ENCODE measurements around the gene PCSK9. TPM values are rescaled to one million over a fixed set of nuclear protein-coding genes. Genes with fewer than 3 reads are reported as not detected.
A peak's percentile ranks its signal among the peaks of the same experiment; 100 is the strongest.
"Not testable (repeated sequence)": the region's sequence is repeated elsewhere in the genome, so short reads cannot be mapped to it uniquely, and the experiment has no call there.

Gene PCSK9
- total RNA-seq, 1 donor from 2014 or later, result not detected

DNA sequence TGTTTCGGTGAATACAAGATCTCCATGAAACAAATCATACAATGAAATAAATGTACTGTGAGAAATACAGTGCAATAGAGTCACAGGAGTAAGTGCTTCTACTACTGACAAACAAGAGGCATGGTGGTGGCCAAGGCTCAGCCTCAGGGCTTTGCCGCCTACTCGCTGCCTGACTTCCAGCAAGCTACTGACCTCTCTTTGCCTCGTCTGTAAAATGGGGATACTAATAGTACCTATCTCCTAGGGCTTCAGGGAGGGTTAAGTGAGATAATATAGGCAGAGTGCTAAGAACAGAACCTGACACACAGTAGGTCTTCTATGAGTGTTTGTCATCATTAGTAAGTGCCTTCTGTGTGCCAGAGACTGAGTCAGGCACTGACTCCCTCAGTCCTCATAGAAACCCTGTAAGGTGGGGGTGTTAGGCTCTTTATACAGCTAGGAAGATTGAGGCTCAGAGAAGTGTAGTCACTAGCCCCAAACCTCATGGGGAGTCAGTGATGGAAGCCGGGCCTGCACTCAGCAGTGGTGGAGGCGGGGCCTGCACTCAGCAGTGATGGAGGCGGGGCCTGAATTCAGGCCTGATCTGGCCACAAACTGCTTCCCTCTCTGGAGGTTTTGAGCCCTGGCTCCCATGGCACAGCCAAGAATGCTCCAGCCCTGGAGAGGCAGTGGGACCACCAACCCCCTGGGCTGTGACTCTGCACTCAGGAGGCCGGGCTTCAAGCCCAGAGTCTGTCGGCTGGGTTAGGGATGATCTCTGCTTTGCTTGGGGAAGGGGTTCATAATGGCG, 33.8 kb upstream of the PCSK9 start:
- intact Hi-C loops (cut with DNase I), result no loop called here

DNA sequence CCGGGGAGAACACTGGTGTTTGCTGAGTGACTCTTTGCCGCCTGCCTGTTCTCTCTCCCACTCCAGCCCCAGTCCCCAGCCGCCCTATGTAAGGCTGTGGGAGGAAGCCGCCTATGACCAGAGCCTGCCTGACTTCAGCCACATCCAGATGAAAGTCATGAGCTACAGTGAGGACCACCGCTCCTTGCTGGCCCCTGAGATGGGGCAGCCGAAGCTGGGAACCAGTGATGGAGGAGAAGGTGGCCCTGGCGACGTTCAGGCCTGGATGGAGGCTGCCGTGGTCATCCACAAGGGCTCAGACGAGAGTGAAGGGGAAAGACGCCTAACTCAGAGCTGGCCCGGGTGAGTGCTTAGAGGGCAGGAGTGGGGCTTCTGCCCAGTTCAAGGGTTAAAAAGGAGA, 32.4 kb upstream of the PCSK9 start:
- DNase-seq (ENCODE audit: low spot score), result no peak
- intact Hi-C loops (cut with DNase I), result no loop called here

More for the DNA sequence above, 33.8 kb upstream of the PCSK9 start:
- DNase-seq (ENCODE audit: low spot score), result no peak

DNA sequence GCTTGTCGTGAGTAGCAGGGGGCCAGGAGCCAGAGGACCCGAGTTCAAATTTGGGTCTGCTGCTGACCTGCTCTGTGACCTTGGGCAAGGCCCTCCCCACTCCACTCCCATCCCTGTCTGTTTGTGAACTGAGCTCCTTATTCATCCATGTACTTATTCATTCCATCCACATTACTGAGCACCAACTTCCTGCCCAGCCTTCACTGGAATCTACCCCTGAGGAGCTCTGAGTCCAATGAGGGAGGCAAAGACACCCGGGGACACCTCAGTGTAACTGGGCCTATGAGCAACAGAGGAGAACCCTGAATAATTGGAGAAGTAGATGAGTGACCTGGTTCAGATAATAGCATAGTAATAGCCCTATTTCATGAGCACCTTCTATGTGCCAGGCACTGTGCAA, 31.7 kb upstream of the PCSK9 start:
- intact Hi-C loops (cut with DNase I), result no loop called here
- no peak for DNase-seq (ENCODE audit: low spot score)

DNA sequence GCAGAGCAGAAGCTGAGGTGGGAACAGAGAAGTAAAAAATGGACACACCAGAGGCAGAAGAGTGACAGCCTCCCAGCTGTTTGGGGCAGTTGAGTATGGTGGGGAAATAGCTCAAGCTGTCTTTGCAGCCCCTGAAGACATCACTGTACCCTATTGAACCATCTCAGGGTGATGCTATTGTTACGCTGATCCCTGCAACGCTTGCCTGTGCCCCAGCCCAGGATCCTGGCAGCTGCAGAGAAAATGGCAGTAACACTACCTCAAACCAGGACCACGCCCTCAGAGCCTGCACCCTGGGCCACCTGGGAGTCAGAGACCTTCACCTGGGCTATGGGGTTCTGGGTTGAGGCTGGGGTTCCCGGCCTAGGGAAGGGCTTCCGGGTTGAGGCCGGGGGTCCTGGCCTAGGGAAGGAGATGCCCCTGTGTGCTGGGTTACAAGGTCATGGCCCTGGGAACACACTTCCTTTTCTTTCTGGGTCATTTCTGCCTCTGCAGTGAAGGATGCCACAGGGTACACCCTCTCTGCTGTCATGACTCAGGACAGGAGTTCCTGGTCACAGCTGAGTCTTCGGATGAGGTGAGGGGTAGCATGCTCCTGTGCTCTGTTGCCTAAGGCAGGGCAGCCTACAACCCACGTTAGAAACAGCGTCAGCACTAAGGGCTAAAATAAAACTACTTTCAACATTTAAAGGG, 29.0 kb upstream of the PCSK9 start:
- intact Hi-C loops (cut with DNase I), result no loop called here
- DNase-seq (ENCODE audit: low spot score), result no peak

DNA sequence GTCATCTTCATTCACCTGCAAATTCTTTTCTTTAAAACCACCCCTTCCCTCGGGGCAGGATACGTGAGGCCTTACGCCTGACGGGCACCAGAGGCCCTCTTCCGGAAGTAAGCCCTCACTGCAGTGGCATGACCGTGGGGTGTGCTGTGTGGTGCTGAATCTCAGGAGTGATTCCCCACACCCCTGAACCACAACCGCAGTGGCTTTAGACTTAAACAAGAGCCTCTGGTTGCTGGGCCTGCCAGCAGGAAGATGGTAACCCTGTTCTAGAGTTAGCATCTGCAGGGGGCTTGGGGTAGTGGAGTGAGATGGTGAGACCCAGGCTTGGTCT, 28.5 kb upstream of the PCSK9 start:
- no peak for DNase-seq (ENCODE audit: low spot score)
- intact Hi-C loops (cut with DNase I), result no loop called here

DNA sequence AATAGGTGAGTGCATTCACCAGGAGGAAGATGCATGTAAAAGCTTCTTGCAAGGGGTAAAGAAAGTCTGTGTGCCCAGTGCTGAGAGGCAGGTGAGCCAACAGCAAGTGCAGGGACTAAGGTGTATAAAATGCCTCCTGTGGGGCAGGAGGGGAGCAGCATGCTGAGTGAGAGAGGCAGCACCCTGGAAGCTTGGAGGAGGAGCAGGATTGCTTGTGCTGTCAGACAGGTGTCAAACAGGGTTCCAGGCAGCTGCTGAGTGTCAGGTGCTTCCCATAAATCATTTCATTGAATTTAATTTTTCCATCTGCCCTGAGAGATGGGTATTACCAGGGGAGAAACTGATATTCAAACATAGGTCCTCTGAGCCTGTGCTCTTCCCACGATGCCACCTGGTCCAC, 26.7 kb upstream of the PCSK9 start:
- intact Hi-C loops (cut with DNase I), result no loop called here

DNA sequence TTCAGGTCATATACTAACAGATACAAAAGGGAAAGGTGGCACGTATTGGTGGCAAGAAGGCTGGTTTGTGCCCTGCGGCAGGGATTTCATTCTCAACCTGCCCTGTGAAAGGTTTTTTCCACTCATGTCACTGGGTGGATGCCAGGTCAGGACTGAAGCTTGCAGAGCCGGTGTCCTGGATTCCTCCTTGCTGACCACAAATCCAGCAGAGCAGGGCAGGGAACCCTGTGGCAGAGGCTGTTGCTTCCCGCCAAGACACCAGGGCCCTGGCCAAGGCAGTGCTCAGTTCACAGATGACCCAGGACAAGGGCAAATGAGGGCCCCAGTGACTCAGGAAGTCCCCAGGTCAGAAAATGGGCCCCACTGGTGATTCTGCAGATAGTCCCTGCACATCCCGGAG, 24.2 kb upstream of the PCSK9 start:
- no peak for DNase-seq (ENCODE audit: low spot score)
- intact Hi-C loops (cut with DNase I), result no loop called here

More for the DNA sequence above, 26.7 kb upstream of the PCSK9 start:
- DNase-seq (ENCODE audit: low spot score), result no peak

DNA sequence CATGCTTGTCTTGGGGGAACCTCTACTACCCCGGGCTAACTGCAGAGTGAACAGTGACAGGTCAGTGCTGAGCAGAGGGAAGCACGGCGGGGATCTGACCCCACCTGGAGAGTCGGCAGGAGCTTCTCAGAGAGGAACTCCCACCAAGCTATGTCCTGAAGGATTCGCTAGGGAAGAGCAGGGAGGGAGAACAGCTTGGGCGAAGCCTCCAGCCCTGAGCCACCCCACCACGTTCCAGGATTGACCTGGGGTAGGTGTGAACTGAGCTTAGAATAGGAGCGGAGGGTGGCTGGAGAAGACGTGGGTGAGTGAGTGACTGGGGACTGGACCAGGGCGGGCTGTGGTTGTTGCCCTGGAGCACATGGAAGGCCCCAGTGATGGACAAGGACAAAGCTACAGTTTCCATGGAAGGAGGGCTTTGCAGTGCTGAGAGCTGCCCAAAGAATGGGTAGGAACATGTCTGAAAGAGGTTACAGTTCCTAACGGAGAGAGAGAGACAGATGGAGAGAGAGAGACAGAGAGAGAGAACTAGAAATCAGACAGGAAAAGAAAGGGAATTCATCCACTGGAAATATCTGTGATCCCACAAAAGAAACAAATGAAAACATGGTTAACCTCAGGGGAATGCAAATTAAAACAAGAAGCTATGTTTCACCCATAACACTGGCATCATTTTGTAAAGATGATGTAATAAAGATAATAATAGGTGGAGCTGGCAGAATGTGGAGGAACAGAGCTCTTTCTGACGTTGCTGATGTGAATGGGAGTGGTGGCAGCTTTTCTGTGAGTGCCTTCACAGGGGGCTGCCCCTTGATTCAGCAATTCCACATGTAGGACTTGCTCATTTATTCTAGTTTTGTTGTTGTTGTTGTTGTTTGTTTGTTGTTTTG, 23.4 kb upstream of the PCSK9 start:
- intact Hi-C loops (cut with DNase I), result no loop called here
- no peak for DNase-seq (ENCODE audit: low spot score)

DNA sequence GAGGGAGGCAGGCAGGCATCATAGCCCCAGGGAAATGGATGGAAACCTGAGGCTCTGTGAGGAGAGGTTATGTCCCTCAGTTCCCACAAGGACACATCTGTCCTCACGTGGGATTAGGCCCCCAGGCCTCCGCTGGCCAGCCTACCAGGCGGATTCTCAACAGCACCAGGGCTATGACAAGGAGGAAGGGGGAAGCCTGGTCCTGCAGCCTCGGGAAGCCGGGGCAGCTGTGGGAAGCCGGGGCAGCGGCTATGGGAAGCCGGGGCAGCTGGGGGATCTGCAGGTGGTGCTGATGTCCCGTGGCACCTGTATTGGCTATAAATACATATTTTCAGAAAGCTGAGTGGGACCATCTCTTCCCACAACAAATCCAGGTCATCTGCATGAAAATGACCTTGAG, 21.0 kb upstream of the PCSK9 start:
- DNase-seq (ENCODE audit: low spot score), result no peak
- intact Hi-C loops (cut with DNase I), result no loop called here

DNA sequence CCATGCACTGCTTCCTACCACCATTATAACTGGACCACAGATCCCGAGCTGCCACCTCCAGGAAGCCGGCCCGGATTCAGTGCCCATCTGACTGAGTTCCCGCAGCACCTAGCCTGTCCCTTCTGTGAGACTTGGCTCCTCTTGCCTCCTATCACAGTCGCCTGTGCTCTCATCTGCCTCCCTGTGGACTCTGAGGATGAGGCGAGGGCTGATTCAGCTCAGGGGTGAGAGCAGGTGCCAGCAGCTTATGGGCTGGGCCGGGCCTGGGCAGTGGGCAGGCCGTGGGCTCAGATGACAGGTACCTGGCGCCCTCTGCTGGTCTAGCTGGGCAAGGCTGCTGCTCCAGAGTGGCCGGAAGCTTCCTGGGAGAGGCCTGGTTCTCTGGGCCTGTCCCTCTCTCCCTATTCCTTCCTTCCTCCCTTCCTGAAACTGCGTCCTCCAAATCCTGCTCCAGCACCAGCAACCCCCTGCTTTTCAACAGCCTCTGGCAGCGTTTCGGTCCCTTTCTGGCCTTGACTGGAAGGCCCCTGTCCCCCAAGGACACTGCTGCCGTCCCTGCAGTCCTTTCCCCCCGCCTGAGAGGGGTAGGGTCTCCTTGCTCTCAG, 17.3 kb upstream of the PCSK9 start:
- DNase-seq (ENCODE audit: low spot score), result peak; percentile 86
- intact Hi-C loops (cut with DNase I), result loop anchor here (2.0 kb wide), 1 partner anchor 71 kb away; no protein-coding TSS in a partner anchor

DNA sequence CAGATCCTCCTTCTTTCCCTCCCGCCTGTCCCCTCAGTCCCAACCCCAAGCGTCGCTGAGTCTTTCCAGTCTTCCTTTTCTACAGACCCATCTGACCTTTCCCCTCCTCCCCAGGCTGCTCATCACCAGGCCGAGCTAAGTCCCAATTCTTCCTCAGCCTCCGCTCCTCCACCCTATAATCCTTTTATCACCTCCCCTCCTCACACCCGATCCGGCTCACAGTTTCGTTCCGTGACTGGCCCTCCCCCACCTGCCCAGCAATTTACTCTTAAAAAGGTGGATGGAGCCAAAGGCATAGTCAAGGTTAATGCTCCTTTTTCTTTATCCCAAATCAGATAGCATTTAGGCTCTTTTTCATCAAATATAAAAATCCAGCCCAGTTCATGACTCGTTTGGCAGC, 15.2 kb upstream of the PCSK9 start:
- DNase-seq (ENCODE audit: low spot score); intact Hi-C loops (cut with DNase I): not testable (repeated sequence)

DNA sequence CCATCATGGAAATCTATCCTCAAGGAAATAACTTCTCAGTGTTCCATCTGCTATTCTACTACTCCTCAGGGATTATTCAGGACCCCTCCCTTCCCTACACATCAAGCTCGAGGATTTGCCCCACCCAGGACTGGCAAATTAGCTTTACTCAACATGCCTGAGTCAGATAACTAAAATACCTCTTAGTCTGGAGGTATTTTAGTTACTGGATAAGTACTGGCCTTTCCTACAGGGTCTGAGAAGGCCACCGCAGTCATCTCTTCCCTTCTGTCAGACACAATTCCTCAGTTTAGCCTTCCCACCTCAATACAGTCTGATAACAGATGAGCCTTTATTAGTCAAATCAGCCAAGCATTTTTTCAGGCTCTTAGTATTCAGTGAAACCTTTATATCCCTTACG, 12.7 kb upstream of the PCSK9 start:
- DNase-seq (ENCODE audit: low spot score); intact Hi-C loops (cut with DNase I): not testable (repeated sequence)

DNA sequence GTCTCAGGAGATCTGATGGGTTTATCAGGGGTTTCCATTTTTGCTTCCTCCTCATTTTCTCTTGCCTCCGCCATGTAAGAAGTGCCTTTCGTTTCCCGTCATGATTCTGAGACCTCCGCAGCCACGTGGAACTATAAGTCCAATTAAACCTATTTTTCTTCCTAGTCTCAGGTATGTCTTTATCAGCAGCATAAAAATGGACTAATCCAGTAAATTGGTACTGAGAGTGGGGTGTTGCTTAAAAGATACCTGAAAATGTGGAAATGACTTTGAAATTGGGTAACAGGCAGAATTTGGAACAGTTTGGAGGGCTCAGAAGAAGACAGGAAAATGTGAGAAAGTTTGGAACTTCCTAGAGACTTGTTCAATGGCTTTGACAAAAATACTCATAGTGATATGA, 8.2 kb upstream of the PCSK9 start:
- intact Hi-C loops (cut with DNase I), result not testable (repeated sequence)

DNA sequence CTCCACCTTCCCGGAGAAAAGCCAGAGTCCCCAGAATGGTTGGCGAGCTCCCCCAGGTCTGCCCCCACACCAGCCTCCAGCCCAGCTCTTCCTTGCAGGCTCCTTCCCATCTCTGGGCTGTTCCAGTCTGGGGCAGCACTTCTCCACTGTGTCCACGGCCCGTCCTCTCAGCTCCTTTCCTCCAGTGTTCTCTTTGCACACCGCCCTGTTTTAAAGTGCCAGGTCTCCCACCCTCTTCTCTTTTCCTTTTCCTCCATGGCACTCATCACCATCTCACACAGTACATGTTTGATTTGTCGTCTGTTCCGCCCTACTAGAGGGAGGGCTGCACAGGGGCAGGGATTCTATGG, 6.1 kb upstream of the PCSK9 start:
- no peak for DNase-seq (ENCODE audit: low spot score)
- intact Hi-C loops (cut with DNase I), result no loop called here

More for the DNA sequence above, 8.2 kb upstream of the PCSK9 start:
- not testable (repeated sequence) for DNase-seq (ENCODE audit: low spot score)

DNA sequence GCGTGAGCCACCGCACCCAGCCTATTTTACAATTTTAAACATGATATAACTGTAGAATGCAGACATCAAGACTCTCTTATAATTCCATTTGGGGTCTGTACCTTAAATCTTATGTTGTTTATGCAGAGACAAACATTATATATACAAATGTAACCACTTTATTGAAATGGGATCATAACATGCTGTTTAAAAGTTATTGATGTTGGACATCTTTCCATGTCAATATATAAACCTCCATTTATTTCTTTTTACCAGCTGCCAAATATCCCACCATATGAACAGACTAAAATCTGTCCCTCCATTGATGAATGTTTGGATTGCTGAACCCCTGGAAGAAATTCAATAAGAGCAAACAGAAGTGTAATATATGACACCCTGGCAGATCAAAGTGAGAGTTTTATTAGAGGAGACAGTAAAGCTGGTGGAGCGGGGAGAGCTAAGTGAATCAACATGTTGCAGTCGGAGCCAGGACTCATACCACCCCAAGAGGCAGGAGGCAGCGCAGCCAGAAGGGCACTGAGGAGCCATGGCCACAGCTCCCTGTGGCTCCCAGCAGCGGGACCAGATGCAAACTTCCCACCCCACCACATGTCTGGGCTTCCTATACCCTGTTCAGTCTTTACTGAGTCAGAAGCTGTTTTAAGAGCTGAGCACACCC, 4.7 kb upstream of the PCSK9 start:
- intact Hi-C loops (cut with DNase I), result no loop called here
- no peak for DNase-seq (ENCODE audit: low spot score)

DNA sequence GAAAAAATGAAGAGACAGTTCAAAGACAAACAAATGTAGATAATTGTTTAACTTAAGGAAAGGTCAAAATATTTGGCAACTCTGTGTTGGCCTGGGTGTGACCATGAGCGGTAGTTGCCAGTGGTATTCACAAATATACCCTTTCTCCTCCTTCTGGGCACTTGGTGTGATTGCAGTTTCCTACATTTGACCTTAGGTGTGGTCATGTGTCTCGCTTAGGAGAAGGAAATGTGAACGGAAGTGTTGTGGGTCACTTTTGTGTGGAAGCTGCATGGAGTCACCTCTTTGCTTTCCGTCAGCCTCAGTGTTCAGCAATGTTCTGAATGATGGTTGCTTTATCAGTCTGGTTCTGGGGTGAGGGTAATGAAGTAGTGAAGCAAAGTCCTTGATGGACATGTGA, 3.4 kb upstream of the PCSK9 start:
- no peak for DNase-seq (ENCODE audit: low spot score)
- intact Hi-C loops (cut with DNase I), result no loop called here

DNA sequence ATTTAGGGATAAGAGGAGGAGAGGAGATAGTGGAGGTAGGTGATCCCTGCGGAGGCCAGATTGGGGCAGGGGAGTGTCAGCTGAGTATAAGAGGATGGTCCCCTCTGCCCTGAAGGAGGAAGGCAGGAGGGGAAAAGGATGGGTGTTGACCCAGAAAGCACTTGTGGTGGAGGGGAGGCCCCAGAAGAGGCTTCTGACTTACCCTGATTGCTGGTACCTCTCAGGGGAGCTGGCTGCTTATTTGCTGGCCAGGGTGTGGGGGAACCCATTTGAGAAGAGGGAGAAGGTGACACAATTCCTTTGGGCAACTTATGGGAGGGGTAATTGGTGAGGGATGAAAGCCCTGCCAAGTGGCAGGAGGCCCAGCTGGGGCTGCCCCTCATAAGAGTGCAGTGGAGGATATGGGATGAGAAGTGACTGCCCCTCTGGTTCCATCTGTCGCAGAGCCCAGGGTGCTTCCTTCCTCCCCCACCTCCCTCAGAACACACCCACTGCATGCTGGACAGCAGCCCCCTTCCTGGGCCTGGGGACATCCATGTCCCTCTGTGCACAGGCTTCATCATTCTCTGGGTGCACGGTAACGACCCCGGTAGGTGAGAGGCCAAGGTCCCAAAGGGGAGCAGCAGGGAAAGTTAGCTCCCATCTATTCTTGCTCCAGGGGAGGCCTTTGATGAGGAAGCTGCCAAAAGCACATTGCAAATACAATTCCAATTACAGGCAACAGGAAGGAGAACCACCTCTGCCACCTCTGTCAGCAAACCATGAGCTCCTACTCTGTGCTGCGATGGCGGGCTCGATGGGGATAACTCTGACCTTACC, 1.4 kb upstream of the PCSK9 start:
- no peak for DNase-seq (ENCODE audit: low spot score)
- intact Hi-C loops (cut with DNase I), result no loop called here

DNA sequence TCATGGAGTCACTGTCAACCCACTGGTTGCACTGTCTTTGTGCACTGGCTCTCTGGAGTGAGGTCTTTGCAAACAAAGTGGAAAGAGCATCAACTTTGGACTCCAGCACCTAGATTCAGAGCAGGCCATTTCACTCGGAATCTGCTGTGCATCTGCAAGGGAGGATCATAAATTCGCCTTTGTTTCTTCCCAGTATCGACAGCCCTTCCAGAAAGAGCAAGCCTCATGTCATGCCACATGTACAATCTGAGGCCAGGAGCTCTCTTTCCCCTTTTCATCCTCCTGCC, 853 bp upstream of the PCSK9 start:
- no peak for DNase-seq (ENCODE audit: low spot score)
- intact Hi-C loops (cut with DNase I), result no loop called here

DNA sequence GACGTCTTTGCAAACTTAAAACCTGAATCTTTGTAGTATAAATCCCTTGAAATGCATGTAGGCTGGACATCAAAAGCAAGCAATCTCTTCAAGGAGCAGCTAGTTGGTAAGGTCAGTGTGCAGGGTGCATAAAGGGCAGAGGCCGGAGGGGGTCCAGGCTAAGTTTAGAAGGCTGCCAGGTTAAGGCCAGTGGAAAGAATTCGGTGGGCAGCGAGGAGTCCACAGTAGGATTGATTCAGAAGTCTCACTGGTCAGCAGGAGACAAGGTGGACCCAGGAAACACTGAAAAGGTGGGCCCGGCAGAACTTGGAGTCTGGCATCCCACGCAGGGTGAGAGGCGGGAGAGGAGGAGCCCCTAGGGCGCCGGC, 390 bp upstream of the PCSK9 start:
- no peak for DNase-seq (ENCODE audit: low spot score)
- intact Hi-C loops (cut with DNase I), result no loop called here

Measured in cardiac septum (tissue), 1 donor.